Urinary bladder (tissue), 4 donors: Measurements from ENCODE around the gene FAM163B. TPM values are rescaled to one million over a fixed set of nuclear protein-coding genes. Genes with fewer than 3 reads are reported as not detected.

ENCODE experiments used
- DNase-seq: peaks from one replicate; pipeline ENCODE4 v3.0.0-alpha.2; 2015; ENCODE audit errors: extremely low spot score
- H3K27ac ChIP-seq: one replicate; pipeline ENCODE4 v1.5.1; 2013; ENCODE audit warnings: low read depth, mild to moderate bottlenecking, moderate library complexity
- H3K36me3 ChIP-seq: one replicate; pipeline ENCODE4 v1.6.1; 2013; ENCODE audit warnings: mild to moderate bottlenecking, moderate library complexity; ENCODE audit not compliant: insufficient read depth
- H3K4me1 ChIP-seq: one replicate; pipeline ENCODE4 v1.6.1; 2013; ENCODE audit warnings: mild to moderate bottlenecking, moderate library complexity; ENCODE audit not compliant: insufficient read depth
- H3K4me3 ChIP-seq: one replicate; pipeline ENCODE4 v1.5.1; 2013; ENCODE audit warnings: low read depth, low read length
- WGBS: extraction: QIAGEN DNeasy Blood & Tissue Kit; methylation state at CpG from one replicate; pipeline ENCODE4 v1.1.7; 2013; 5-methylcytosine and 5-hydroxymethylcytosine counted together
- polyA plus RNA-seq: library from polyadenylated mRNA; stranded (reverse); fragments of 200-250 nt; gene quantifications from one replicate; pipeline ENCODE4 v1.2.3, GENCODE V29; 2013
- total RNA-seq: library from RNA; depleted of rRNA; stranded (reverse); fragments of >200 nt; gene quantifications from one replicate; pipeline ENCODE4 v1.2.3, GENCODE V29; 2014
- donor health status: healthy with polysubstance abuse.
- donor health status: healthy.

The FAM163B gene
- total and polyA plus RNA-seq, 2 donors: 0.26 to 0.86 TPM

- WGBS: 12% methylated on average over 8 of the region's 8 CpGs
- H3K36me3 ChIP-seq: no peaks in the 10 kb centered on the region
- no peak overlapping the region for H3K4me3 ChIP-seq
- H3K27ac ChIP-seq: no peak overlapping the region
- H3K4me1 ChIP-seq: no peaks in the 10 kb centered on the region
- DNase-seq: no peak
These were observed 10.6 kb upstream of the FAM163B start for GRCh38 chr9:133619791-133620190.

DNA sequence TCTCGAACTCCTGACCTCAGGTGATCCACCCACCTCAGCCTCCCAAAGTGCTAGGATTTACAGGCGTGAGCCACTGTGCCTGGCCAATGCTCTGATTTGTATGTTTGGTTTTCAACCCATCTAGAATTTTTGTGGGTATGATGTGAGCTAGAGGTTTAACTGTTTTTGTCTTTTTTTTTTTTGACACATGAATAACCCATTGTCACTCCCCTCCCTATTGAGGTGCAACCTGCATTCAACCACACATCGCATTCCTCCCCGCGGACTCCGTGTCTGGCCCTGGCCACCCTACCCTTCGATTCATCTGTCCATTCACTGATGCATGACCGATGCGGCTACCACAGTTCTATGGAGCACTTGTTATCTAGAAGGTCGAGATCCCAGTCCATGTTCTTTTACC is 9.5 kb upstream of the FAM163B start:
- Histone ChIP-seq H3K27ac (no peak overlapping the region), H3K4me1 (no peaks in the 10 kb centered on the region), H3K4me3 (no peak overlapping the region), H3K36me3 (no peaks in the 10 kb centered on the region)
- DNase-seq: no peak
- 88% methylated on average over 10 of the region's 10 CpGs for whole genome bisulfite sequencing

DNA sequence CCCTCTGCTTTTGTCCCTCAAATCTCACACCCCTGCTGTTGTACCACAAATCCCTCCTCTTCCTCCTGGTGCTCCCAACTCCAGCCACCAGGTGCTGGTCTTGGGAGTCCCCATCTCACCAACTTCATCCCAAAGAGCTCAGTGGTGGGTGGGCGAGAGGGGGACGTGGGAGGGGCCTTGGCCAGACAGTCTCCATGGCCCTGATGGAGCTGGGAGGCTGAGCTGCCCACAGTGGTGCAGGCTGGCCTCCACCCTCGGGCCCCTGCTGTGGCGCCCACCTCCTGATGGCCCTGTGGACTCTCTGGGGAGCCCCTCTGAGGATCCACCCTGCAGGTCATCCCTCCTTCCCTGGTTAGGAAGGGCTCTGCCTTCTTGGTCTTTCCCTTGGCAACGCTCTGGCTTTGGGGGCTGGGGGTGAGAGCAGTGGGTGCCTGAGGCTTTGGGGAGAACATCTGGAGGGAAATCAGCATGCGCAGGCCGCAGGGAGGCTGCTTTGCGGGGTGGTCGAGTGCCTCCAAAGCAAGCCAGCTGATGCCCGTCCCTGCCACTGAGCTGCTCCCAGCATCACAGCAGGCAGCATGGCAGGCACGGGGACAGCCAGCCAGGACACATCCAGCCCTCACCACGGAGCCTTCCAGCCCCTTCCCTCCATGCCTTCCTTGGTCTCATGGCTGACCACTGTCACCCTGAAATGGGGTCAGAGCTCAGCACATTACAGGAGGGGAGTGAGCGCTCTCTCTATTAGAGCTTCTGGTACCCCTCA is 7.6 kb upstream of the FAM163B start:
- H3K4me1 ChIP-seq: no peaks in the 10 kb centered on the region
- H3K4me3 ChIP-seq: no peak overlapping the region
- H3K27ac ChIP-seq: no peak overlapping the region
- H3K36me3 ChIP-seq: no peaks in the 10 kb centered on the region
- DNase-seq: no peak
- 80% methylated on average over 13 of the region's 13 CpGs for WGBS

- no peak overlapping the region for H3K27ac ChIP-seq
- 79% methylated on average over 13 of the region's 13 CpGs for WGBS
- no peak overlapping the region for H3K4me3 ChIP-seq
- no peak for DNase-seq
- no peaks in the 10 kb centered on the region for H3K4me1 ChIP-seq
- no peaks in the 10 kb centered on the region for H3K36me3 ChIP-seq
These were observed 6.5 kb upstream of the FAM163B start for GRCh38 chr9:133615606-133616188.

GRCh38 chr9:133615186-133615585 is 6.0 kb upstream of the FAM163B start:
- Histone ChIP-seq H3K36me3 (no peaks in the 10 kb centered on the region), H3K4me3 (no peak overlapping the region), H3K27ac (no peak overlapping the region), H3K4me1 (no peaks in the 10 kb centered on the region)
- no peak for DNase-seq
- WGBS: 31% methylated on average over 16 of the region's 16 CpGs

- H3K4me3 ChIP-seq: no peak overlapping the region
- WGBS: 70% methylated on average over 5 of the region's 5 CpGs
- H3K27ac ChIP-seq: no peak overlapping the region
- DNase-seq: no peak
- no peaks in the 10 kb centered on the region for H3K4me1 ChIP-seq
- no peaks in the 10 kb centered on the region for H3K36me3 ChIP-seq
These were observed 5.5 kb upstream of the FAM163B start for GRCh38 chr9:133614678-133615077.

GRCh38 chr9:133614056-133614455 is 4.9 kb upstream of the FAM163B start:
- Histone ChIP-seq H3K27ac (no peak overlapping the region), H3K4me1 (no peaks in the 10 kb centered on the region), H3K4me3 (no peak overlapping the region), H3K36me3 (no peaks in the 10 kb centered on the region)
- no peak for DNase-seq
- 70% methylated on average over 10 of the region's 10 CpGs for WGBS

DNA sequence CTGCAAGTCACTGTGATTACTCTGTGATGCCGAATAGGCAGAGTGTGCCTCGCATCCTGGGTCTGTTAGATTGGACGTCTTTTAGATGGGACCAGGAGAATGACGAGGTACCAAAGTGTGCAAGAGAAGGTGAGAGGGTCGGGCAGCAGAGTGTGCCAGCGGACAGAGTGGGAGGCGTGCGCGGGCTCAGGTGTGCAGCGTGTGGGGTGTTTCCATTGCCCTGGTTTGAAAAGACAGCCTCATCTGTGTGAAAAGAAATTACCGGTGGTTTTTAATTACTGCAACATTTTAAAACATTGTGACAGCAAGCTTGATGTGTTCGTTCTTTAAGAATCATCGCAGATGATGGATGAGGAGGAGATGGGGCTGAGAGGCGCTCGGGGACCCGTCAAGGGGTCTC is 4.2 kb upstream of the FAM163B start:
- no peak overlapping the region for H3K4me3 ChIP-seq
- H3K36me3 ChIP-seq: no peaks in the 10 kb centered on the region
- H3K4me1 ChIP-seq: no peaks in the 10 kb centered on the region
- H3K27ac ChIP-seq: no peak overlapping the region
- no peak for DNase-seq
- 85% methylated on average over 16 of the region's 16 CpGs for WGBS

DNA sequence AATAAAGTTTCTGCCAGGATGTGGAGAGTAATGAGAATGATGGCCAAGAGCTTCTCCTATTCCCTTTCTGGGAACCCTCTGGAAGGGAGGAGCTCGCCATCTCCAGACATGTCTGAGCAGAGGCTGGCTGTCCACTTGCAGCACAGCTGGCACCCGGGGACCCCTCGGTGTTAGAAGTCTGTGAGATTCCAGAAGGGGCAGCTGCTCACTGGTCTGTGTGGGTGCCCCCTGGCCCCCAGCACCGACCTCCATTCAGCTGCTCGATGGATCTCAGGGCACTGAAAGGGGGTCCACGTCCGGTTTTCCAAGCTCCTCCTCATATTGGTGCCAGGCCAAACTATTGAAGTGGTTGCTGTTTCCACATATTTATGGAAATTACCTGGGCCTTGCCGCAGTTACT is 3.6 kb upstream of the FAM163B start:
- WGBS: 81% methylated on average over 8 of the region's 8 CpGs
- no peak for DNase-seq
- no peaks in the 10 kb centered on the region for H3K36me3 ChIP-seq
- no peak overlapping the region for H3K4me3 ChIP-seq
- no peak overlapping the region for H3K27ac ChIP-seq
- no peaks in the 10 kb centered on the region for H3K4me1 ChIP-seq

DNA sequence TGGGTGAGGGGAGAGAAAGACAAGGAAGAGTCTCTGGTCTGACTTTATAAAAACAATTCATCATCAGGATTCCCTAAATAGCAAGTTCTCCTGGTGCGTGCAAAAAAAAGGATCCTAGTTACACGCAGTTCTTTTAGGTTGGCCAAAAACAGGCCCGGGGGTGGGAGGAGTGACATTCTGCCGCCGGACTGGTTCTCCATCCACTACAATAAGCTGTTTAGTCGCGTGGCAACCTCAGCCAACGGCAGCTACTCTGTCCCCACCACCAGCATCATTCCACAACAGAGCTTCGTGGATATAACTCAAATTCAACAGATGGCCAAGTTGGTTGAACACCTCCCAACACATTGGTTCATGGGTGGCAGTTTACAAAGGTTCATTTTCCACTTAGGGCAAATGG is 2.9 kb upstream of the FAM163B start:
- no peaks in the 10 kb centered on the region for H3K36me3 ChIP-seq
- no peaks in the 10 kb centered on the region for H3K4me1 ChIP-seq
- DNase-seq: no peak
- WGBS: 81% methylated on average over 9 of the region's 9 CpGs
- no peak overlapping the region for H3K4me3 ChIP-seq
- no peak overlapping the region for H3K27ac ChIP-seq

GRCh38 chr9:133610845-133611244 is 1.7 kb upstream of the FAM163B start:
- DNase-seq: no peak
- no peak overlapping the region for H3K27ac ChIP-seq
- 84% methylated on average over 5 of the region's 5 CpGs for WGBS
- no peak overlapping the region for H3K4me3 ChIP-seq
- no peaks in the 10 kb centered on the region for H3K36me3 ChIP-seq
- no peaks in the 10 kb centered on the region for H3K4me1 ChIP-seq

DNA sequence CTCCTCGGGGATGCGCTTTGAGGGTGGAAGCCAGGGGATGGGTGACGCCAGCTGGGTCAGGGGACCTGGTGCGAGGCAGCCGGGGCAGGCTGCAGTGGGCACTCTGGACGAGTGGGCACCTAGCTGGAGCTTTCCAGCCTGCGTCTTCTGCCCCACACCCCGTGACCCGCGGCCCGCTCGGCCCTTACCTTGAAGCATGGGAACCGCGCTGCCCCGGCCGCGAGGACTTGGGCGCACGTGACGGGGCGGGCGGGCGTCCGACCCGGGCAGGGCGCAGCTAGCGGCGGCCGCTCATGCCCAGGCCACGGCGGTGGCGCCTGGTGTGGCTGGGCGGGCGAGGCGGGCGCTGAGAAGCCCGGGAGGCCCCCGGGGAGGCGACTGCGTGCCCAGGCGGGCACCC is 300 bp downstream of the FAM163B start:
- DNase-seq: no peak
- Histone ChIP-seq H3K27ac (no peak overlapping the region), H3K4me3 (peak overlapping the region; percentile 26), H3K36me3 (no peaks in the 10 kb centered on the region), H3K4me1 (no peaks in the 10 kb centered on the region)
- WGBS: 8% methylated on average over 41 of the region's 41 CpGs

DNA sequence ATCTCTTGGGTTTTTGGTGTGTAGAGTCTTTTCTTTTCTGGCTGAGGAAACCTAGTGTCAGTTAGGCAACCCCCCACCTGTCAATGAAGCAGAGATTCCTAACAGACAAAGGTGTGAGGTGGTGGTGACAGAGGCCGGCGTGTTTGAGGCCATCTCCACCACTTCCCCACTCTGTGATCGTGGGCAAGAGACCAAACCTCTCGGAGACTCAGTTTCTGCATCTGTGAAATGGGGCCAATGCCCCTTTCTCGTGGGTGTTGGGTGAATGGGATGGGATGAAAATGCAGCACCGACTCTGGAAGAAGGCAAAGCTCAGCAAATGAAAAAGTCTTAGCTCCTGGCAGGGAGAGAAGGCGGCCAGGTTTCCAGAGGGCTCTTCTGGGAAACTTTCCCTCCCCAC is 807 bp downstream of the FAM163B start:
- WGBS: 86% methylated on average over 7 of the region's 7 CpGs
- no peak overlapping the region for H3K27ac ChIP-seq
- no peak for DNase-seq
- no peaks in the 10 kb centered on the region for H3K4me1 ChIP-seq
- no peaks in the 10 kb centered on the region for H3K36me3 ChIP-seq
- no peak overlapping the region for H3K4me3 ChIP-seq

GRCh38 chr9:133607976-133608375 is 1.2 kb downstream of the FAM163B start:
- no peak for DNase-seq
- Histone ChIP-seq H3K4me1 (no peaks in the 10 kb centered on the region), H3K27ac (no peak overlapping the region), H3K4me3 (no peak overlapping the region), H3K36me3 (no peaks in the 10 kb centered on the region)
- 84% methylated on average over 8 of the region's 8 CpGs for WGBS
